ENCODE results near the gene ITGA5. TPM values are rescaled to one million over a fixed set of nuclear protein-coding genes. Genes with fewer than 3 reads are reported as not detected.

Gene ITGA5
- total and polyA plus RNA-seq, 12 donors: 15.7 to 141 (median 72.2) TPM

- Histone ChIP-seq H3K27ac (no peak overlapping the region), H3K9me3 (replicated peaks in 1 of 3) (no peaks in the 10 kb centered on the region), H3K4me3 (no peak overlapping the region), H3K36me3 (replicated peaks in 1 of 2) (peaks cover 0 to 8% of the 10 kb centered on the region in 2 donors), H3K27me3 (no peaks in the 10 kb centered on the region), H3K4me1 (replicated peaks in 1 of 2) (peaks cover 4 to 6% of the 10 kb centered on the region in 2 donors)
- DNase-seq: no peak
- WGBS, 4 donors: 74 to 88% (median 83%) methylated on average over 4 to 7 of the region's 7 CpGs
- TF ChIP-seq CTCF (IDR thresholded peaks at IDR 0.05) (no peak), POLR2A (IDR thresholded peaks at IDR 0.05) (no peak)
- intact Hi-C loops (cut with DNase I): no loop called here
These were observed 28.8 kb downstream of the ITGA5 start for GRCh38 chr12:54390176-54390667.

GRCh38 chr12:54389607-54390175 is 29.4 kb downstream of the ITGA5 start:
- Histone ChIP-seq H3K4me3 (no peak overlapping the region), H3K27ac (no peak overlapping the region), H3K36me3 (replicated peaks in 1 of 2) (peaks cover 0 to 3% of the 10 kb centered on the region in 2 donors), H3K4me1 (replicated peaks in 1 of 2) (peaks cover 6 to 9% of the 10 kb centered on the region in 2 donors), H3K9me3 (replicated peaks in 1 of 3) (no peaks in the 10 kb centered on the region), H3K27me3 (no peaks in the 10 kb centered on the region)
- DNase-seq: no peak
- intact Hi-C loops (cut with DNase I): no loop called here
- 81 to 94% (median 91%) methylated on average over 4 to 5 of the region's 5 CpGs for WGBS, 4 donors
- TF ChIP-seq CTCF (IDR thresholded peaks at IDR 0.05) (no peak), POLR2A (IDR thresholded peaks at IDR 0.05) (no peak)

- peaks cover 6 to 9% of the 10 kb centered on the region in 2 donors for H3K4me1 ChIP-seq (replicated peaks in 1 of 2)
- H3K4me3 ChIP-seq: no peak overlapping the region
- WGBS, 4 donors: 73 to 100% (median 93%) methylated on average over 2 to 3 of the region's 3 CpGs
- no peak for DNase-seq
- H3K9me3 ChIP-seq (replicated peaks in 1 of 3): no peaks in the 10 kb centered on the region
- TF ChIP-seq CTCF (IDR thresholded peaks at IDR 0.05) (no peak), POLR2A (IDR thresholded peaks at IDR 0.05) (no peak)
- H3K27ac ChIP-seq: no peak overlapping the region
- no peaks in the 10 kb centered on the region for H3K36me3 ChIP-seq (replicated peaks in 1 of 2)
- intact Hi-C loops (cut with DNase I): no loop called here
- no peaks in the 10 kb centered on the region for H3K27me3 ChIP-seq
These were observed 29.9 kb downstream of the ITGA5 start for GRCh38 chr12:54389134-54389508.

- Histone ChIP-seq H3K4me1 (replicated peaks in 1 of 2) (peaks cover 6 to 9% of the 10 kb centered on the region in 2 donors), H3K9me3 (replicated peaks in 1 of 3) (no peaks in the 10 kb centered on the region), H3K36me3 (replicated peaks in 1 of 2) (no peaks in the 10 kb centered on the region), H3K27ac (no peak overlapping the region), H3K4me3 (no peak overlapping the region), H3K27me3 (no peaks in the 10 kb centered on the region)
- TF ChIP-seq CTCF (IDR thresholded peaks at IDR 0.05): no peak
- no peak for TF ChIP-seq POLR2A (IDR thresholded peaks at IDR 0.05)
- no peak for DNase-seq
- intact Hi-C loops (cut with DNase I): no loop called here
- 72 to 84% (median 81%) methylated on average over 4 of the region's 4 CpGs for WGBS, 4 donors
These were observed 30.6 kb downstream of the ITGA5 start for GRCh38 chr12:54388237-54389133.
